HEK293T (cell line): Measurements from ENCODE around the gene AGAP1.
"Not testable (repeated sequence)": the region's sequence is repeated elsewhere in the genome, so short reads cannot be mapped to it uniquely, and the experiment has no call there.

ENCODE experiments used
- CTCF ChIA-PET: fragments of 350-600 bp; formaldehyde crosslinking; extraction: SDS; loops from one replicate; lab custom pipeline; 2021; ENCODE audit warnings: antibody characterized with exemption, inconsistent platforms; lab: Yijun Ruan, JAX
- POLR2A ChIA-PET: fragments of 350-600 bp; formaldehyde crosslinking; extraction: SDS; loops from one replicate; lab custom pipeline; 2020; ENCODE audit warnings: antibody characterized with exemption, inconsistent platforms; lab: Yijun Ruan, JAX
- DNase-seq: peaks from one replicate; pipeline ENCODE4 v3.0.0; 2012; ENCODE audit warnings: mixed read lengths; ENCODE audit errors: extremely low spot score
- ARNT ChIP-seq: fragments of 450-650 bp; IDR thresholded peaks from 2 replicates; pipeline ENCODE4 v1.6.1; 2017; ENCODE audit warnings: mild to moderate bottlenecking
- BHLHE40 ChIP-seq: fragments of 450-650 bp; IDR thresholded peaks from 2 replicates; pipeline ENCODE4 v1.6.1; 2016; ENCODE audit warnings: mild to moderate bottlenecking, moderate library complexity, borderline replicate concordance
- CTBP1 ChIP-seq: fragments of 450-650 bp; IDR thresholded peaks from 2 replicates; pipeline ENCODE4 v1.6.1; 2016; ENCODE audit warnings: borderline replicate concordance
- ELF4 ChIP-seq: fragments of 450-650 bp; IDR thresholded peaks from 2 replicates; pipeline ENCODE4 v1.6.1; 2017; ENCODE audit warnings: antibody characterized with exemption
- FOXA1 ChIP-seq: fragments of 450-650 bp; IDR thresholded peaks from 2 replicates; pipeline ENCODE4 v1.6.1; 2016; ENCODE audit warnings: mild to moderate bottlenecking
- FOXK2 ChIP-seq: fragments of 450-650 bp; IDR thresholded peaks from 2 replicates; pipeline ENCODE4 v1.6.1; 2016; ENCODE audit warnings: mild to moderate bottlenecking
- FOXM1 ChIP-seq: fragments of 450-650 bp; IDR thresholded peaks from 2 replicates; pipeline ENCODE4 v1.6.1; 2017; ENCODE audit warnings: mild to moderate bottlenecking, borderline replicate concordance
- HDGF ChIP-seq: fragments of 450-650 bp; IDR thresholded peaks from 2 replicates; pipeline ENCODE4 v1.6.1; 2017; ENCODE audit warnings: antibody characterized with exemption, borderline replicate concordance
- L3MBTL2 ChIP-seq: fragments of 450-650 bp; conservative IDR thresholded peaks from 2 replicates; pipeline ENCODE4 v1.6.1; 2016; ENCODE audit warnings: mild to moderate bottlenecking
- LEF1 ChIP-seq: fragments of 450-650 bp; IDR thresholded peaks from 2 replicates; pipeline ENCODE4 v1.6.1; 2017; ENCODE audit warnings: mild to moderate bottlenecking, borderline replicate concordance
- NFRKB ChIP-seq: fragments of 450-650 bp; IDR thresholded peaks from 2 replicates; pipeline ENCODE4 v1.6.1; 2016; ENCODE audit warnings: mild to moderate bottlenecking, moderate library complexity
- PKNOX1 ChIP-seq: fragments of 450-650 bp; IDR thresholded peaks from 2 replicates; pipeline ENCODE4 v1.6.1; 2016
- SP1 ChIP-seq: fragments of 450-650 bp; IDR thresholded peaks from 2 replicates; pipeline ENCODE4 v1.6.1; 2017
- SUZ12 ChIP-seq: fragments of 450-650 bp; IDR thresholded peaks from 2 replicates; pipeline ENCODE4 v1.6.1; 2016; ENCODE audit warnings: mild to moderate bottlenecking
- TARDBP ChIP-seq: fragments of 450-650 bp; IDR thresholded peaks from 2 replicates; pipeline ENCODE4 v1.6.1; 2016
- ZNF384 ChIP-seq: fragments of 450-650 bp; IDR thresholded peaks from 2 replicates; pipeline ENCODE4 v1.6.1; 2016

AGAP1 gene

DNA sequence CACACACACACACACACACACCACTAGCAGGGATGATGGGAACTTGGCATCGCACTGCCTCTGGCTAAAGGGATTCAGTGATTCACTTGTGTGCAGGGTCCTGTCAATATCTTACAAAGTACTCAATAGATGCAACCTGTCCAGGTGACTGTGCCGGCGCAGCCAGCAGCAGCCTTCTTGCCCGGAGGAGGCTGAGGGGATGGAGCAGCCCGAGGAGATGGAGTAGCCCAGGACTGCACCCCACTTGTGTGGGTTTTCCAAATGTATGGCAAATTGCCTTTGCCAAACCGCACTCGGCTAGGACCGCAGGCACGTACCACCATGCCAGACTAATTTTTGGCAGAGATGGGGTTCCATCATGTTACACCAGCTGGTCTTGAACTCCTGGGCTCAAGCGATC is 643.2 kb downstream of the AGAP1 start:
- ChIA-PET CTCF (no interaction called here), POLR2A (no interaction called here)
- DNase-seq, result no peak

DNA sequence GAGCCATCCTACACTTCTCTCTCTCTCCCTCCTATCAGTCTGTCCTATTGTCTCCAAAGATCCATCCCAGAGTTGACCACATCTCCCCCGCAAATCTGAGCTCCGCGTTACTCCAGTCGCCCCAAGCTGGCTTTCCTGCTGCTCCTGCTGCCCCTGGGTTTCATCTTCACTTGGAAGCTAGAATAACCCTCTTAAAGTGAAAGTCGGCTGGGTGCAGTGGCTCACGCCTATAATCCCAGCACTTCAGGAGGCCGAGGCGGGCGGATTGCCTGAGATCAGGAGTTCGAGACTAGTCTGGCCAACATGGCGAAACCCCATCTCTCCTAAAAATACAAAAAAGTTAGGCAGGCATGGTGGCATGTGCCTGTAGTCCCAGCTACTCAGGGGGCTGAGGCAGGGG is 647.8 kb downstream of the AGAP1 start:
- POLR2A ChIA-PET, CTCF ChIA-PET, DNase-seq: not testable (repeated sequence)

More for the DNA sequence above, 643.2 kb downstream of the AGAP1 start:
- TF ChIP-seq SP1 (no peak), FOXM1 (no peak), SUZ12 (no peak), BHLHE40 (no peak), CTBP1 (no peak), NFRKB (no peak), FOXA1 (no peak), ELF4 (no peak), HDGF (no peak), TARDBP (no peak), L3MBTL2 (no peak), ARNT (no peak)

DNA sequence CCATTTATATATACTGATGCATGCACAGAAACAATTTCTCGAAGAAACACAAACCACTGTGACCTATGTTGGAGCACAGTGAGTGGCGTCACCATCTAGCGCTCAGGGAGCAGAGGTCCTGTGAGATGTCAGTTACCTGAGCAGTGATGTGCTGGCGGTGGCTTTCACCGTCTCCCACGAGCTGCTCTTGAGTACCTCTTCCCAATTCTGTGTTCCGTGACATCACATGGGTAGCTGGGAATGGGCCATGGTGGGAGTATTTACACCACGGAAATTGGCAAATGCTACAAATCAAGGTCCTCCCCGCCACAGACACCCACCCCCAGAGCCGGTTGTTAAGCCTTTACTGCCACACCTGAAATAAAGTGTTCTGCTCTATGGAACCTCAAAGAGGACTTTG is 650.0 kb downstream of the AGAP1 start:
- ChIA-PET CTCF (no interaction called here), POLR2A (no interaction called here)
- no peak for DNase-seq
- TF ChIP-seq HDGF (no peak), FOXK2 (no peak), ELF4 (no peak), L3MBTL2 (no peak), NFRKB (no peak)

- POLR2A ChIA-PET, result no interaction called here
- TF ChIP-seq BHLHE40 (no peak), ELF4 (no peak), FOXA1 (no peak), L3MBTL2 (no peak), SUZ12 (no peak), ARNT (no peak), FOXK2 (no peak), HDGF (no peak), CTBP1 (no peak), NFRKB (no peak)
- CTCF ChIA-PET, result no interaction called here
- no peak for DNase-seq
Measured at GRCh38 chr2:236146436-236146835, 652.6 kb downstream of the AGAP1 start.

- CTCF ChIA-PET, result no interaction called here
- no peak for DNase-seq
- POLR2A ChIA-PET, result no interaction called here
- TF ChIP-seq CTBP1 (no peak), SUZ12 (no peak), ARNT (no peak), ZNF384 (no peak), HDGF (no peak), FOXA1 (no peak), PKNOX1 (no peak), BHLHE40 (no peak)
Measured at GRCh38 chr2:236155406-236155805, 661.6 kb downstream of the AGAP1 start.

DNA sequence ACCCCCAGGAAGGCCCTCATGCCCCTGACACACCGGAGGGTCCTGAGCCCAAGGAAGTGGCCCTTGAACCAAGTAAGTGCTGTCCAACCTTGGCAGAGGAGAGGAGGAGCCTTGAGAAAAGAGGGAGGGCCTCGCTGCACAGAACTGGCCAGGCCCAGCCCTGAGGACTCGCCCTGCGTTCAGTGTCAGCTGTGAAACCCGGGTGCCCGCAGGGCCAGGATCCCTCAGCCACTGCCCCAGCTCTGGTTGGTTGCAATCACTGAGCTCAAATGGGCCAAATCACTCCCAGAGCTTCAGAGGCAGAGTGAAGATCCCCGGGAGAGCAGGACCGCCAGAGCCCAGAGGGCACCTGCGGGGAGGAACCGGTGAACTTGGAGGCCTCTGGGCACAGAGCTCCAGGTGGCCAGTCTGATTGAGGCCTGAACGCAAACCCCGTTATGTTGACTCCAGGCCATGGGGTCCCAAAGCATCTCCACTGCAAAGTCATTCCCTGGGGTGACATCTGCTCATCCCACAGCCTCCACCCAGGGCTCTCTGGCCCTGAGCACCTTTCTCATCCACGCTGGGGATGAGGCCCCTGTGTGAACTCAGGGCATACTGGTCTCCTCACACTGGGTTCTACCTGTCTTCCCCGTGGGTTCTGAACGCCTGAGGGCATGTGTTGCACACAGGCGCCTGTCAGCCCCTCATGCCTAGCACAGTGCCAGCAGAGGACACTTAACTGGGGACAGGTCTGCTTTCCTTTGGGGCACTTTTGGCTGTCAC is 662.4 kb downstream of the AGAP1 start:
- ChIA-PET CTCF (no interaction called here), POLR2A (no interaction called here)
- DNase-seq, result no peak
- no peak for TF ChIP-seq FOXA1
- no peak for TF ChIP-seq NFRKB
- no peak for TF ChIP-seq BHLHE40
- no peak for TF ChIP-seq FOXK2
- no peak for TF ChIP-seq HDGF
- no peak for TF ChIP-seq CTBP1
- no peak for TF ChIP-seq ELF4
- no peak for TF ChIP-seq SUZ12
- no peak for TF ChIP-seq TARDBP
- TF ChIP-seq SP1, result no peak
- no peak for TF ChIP-seq PKNOX1
- TF ChIP-seq FOXM1, result no peak
- no peak for TF ChIP-seq ARNT
- no peak for TF ChIP-seq L3MBTL2

DNA sequence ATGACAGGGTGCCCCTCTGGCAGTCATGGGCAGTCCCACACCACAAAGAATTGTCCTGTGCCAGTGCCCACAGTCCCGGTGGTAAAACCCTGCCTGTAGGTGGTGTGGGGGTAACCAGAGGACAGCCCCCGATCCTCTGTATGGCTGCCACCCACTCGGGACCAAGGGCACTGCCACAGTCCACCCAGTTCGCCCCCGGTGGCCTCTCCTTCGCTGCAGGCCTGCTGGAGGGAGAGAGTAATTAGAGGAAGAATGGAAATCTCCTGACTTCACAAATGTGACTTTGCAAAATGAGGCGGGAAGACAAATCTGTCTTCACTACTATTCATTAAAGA is 663.0 kb downstream of the AGAP1 start:
- no peak for DNase-seq
- TF ChIP-seq L3MBTL2 (no peak), FOXA1 (no peak)
- POLR2A ChIA-PET, result no interaction called here
- CTCF ChIA-PET, result no interaction called here

DNA sequence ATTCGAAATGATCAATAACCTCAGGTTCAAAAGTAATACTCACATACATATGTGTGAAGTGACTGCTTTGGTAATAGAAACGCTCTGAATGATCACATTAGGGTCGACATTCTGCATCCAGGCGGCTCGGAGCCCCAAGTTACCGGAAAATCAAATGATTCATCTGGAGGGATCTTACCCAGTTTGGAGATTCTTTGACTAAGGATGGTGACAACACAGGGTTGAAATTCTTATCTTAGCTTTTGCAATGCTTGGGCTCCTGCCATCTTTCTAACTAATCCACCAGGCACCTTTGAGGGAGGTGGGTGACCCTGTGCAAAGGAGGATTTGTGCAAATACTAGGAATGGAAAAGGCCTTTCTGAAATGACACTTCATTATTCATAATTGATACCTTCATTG is 663.5 kb downstream of the AGAP1 start:
- POLR2A ChIA-PET, result no interaction called here
- TF ChIP-seq ZNF384 (no peak), CTBP1 (no peak), ARNT (no peak), BHLHE40 (no peak), SUZ12 (no peak), L3MBTL2 (no peak), FOXK2 (no peak), TARDBP (no peak), FOXA1 (no peak), PKNOX1 (no peak), LEF1 (no peak), NFRKB (no peak)
- no peak for DNase-seq
- CTCF ChIA-PET, result no interaction called here
